Loucy (cell line): ENCODE measurements around the gene SMURF2.

Experiments
- H2AFZ ChIP-seq: fragments of 200-600 bp; sonication (generic); 2 replicates; pipeline ENCODE4 v1.6.0; 2016; ENCODE audit warnings: antibody characterized with exemption, mild to moderate bottlenecking, low read length, moderate library complexity
- H3F3A ChIP-seq: fragments of 200-600 bp; 2 replicates; pipeline ENCODE4 v1.6.0; 2016; ENCODE audit warnings: antibody characterized with exemption, low read depth, mild to moderate bottlenecking
- H3K27me3 ChIP-seq: fragments of 200-600 bp; sonication (generic); 2 replicates; pipeline ENCODE4 v1.6.1; 2014; ENCODE audit warnings: low read length, mild to moderate bottlenecking; ENCODE audit not compliant: insufficient read depth, poor library complexity, severe bottlenecking
- H3K36me3 ChIP-seq: fragments of 200-600 bp; sonication (generic); 2 replicates; pipeline ENCODE4 v1.6.1; 2016; ENCODE audit warnings: low read length; ENCODE audit not compliant: insufficient read depth
- H3K4me1 ChIP-seq: fragments of 200-600 bp; sonication (generic); 2 replicates; pipeline ENCODE4 v1.5.1; 2014; ENCODE audit warnings: low read length, mild to moderate bottlenecking; ENCODE audit not compliant: insufficient read depth, poor library complexity, severe bottlenecking
- H3K4me2 ChIP-seq: fragments of 200-600 bp; sonication (generic); 2 replicates; pipeline ENCODE4 v1.6.0; 2014; ENCODE audit warnings: antibody characterized with exemption, low read length, low read depth, mild to moderate bottlenecking; ENCODE audit not compliant: poor library complexity, severe bottlenecking
- H3K4me3 ChIP-seq: fragments of 200-600 bp; sonication (generic); 2 replicates; pipeline ENCODE4 v1.5.1; 2014; ENCODE audit warnings: low read length, mild to moderate bottlenecking, mixed read lengths; ENCODE audit not compliant: poor library complexity, severe bottlenecking
- H3K79me2 ChIP-seq: fragments of 200-600 bp; sonication (generic); 2 replicates; pipeline ENCODE4 v1.6.1; 2014; ENCODE audit warnings: low read length; ENCODE audit not compliant: insufficient read depth
- H3K9ac ChIP-seq: fragments of 200-600 bp; sonication (generic); 2 replicates; pipeline ENCODE4 v1.6.0; 2014; ENCODE audit warnings: mild to moderate bottlenecking, low read depth, low read length, moderate library complexity; ENCODE audit not compliant: poor library complexity, severe bottlenecking
- H3K9me2 ChIP-seq: fragments of 200-600 bp; sonication (generic); replicated peaks from 2 replicates; pipeline ENCODE4 v1.6.1; 2016; ENCODE audit warnings: low read depth, low read length, mixed read lengths
- H3K9me3 ChIP-seq: fragments of 200-600 bp; sonication (generic); 2 replicates; pipeline ENCODE4 v1.6.1; 2014; ENCODE audit warnings: mild to moderate bottlenecking, antibody characterized with exemption, low read length, low read depth; ENCODE audit not compliant: insufficient read depth
- H4K20me1 ChIP-seq: fragments of 200-600 bp; sonication (generic); 2 replicates; pipeline ENCODE4 v1.6.0; 2014; ENCODE audit warnings: antibody characterized with exemption, low read length, mild to moderate bottlenecking; ENCODE audit not compliant: insufficient read depth, poor library complexity, severe bottlenecking
- CTCF ChIP-seq: fragments of 200-600 bp; sonication (generic); conservative IDR thresholded peaks from 2 replicates; pipeline ENCODE4 v1.5.1; 2014; ENCODE audit warnings: mild to moderate bottlenecking, antibody characterized with exemption, low read length
- EZH2phosphoT487 ChIP-seq: fragments of 200-600 bp; IDR thresholded peaks from 2 replicates; pipeline ENCODE4 v1.6.1; 2018; ENCODE audit warnings: antibody characterized with exemption, mild to moderate bottlenecking, moderate library complexity, borderline replicate concordance

The SMURF2 gene

GRCh38 chr17:64500862-64501765, 161.0 kb downstream of the SMURF2 start:
- Histone ChIP-seq H3K9me3 (no peaks in the 10 kb centered on the region), H4K20me1 (peaks cover 85% of the 10 kb centered on the region), H3K4me3 (peak overlapping the region; percentile 99), H3K79me2 (peaks cover 88% of the 10 kb centered on the region), H2AFZ (no peak overlapping the region), H3K9ac (no peak overlapping the region), H3K9me2 (no peaks in the 10 kb centered on the region), H3K4me2 (peak overlapping the region; percentile 85), H3K27me3 (peaks cover 6% of the 10 kb centered on the region), H3K36me3 (peaks cover 76% of the 10 kb centered on the region), H3K4me1 (peaks cover 38% of the 10 kb centered on the region), H3F3A (peaks cover 42% of the 10 kb centered on the region)
- TF ChIP-seq CTCF: no peak
- TF ChIP-seq EZH2phosphoT487: no peak

- Histone ChIP-seq H3K36me3 (peaks cover 73% of the 10 kb centered on the region), H3K4me1 (peaks cover 45% of the 10 kb centered on the region), H4K20me1 (peaks cover 85% of the 10 kb centered on the region), H3K9ac (no peak overlapping the region), H3F3A (peaks cover 42% of the 10 kb centered on the region), H2AFZ (no peak overlapping the region), H3K79me2 (peaks cover 88% of the 10 kb centered on the region), H3K9me3 (no peaks in the 10 kb centered on the region), H3K27me3 (peaks cover under 1% of the 10 kb centered on the region), H3K4me2 (peak overlapping the region; percentile 85), H3K4me3 (no peak overlapping the region), H3K9me2 (no peaks in the 10 kb centered on the region)
- no peak for TF ChIP-seq EZH2phosphoT487
- no peak for TF ChIP-seq CTCF
Measured at GRCh38 chr17:64500487-64500859, 161.6 kb downstream of the SMURF2 start.

GRCh38 chr17:64499805-64500486, 162.2 kb downstream of the SMURF2 start:
- TF ChIP-seq CTCF: no peak
- TF ChIP-seq EZH2phosphoT487: no peak
- Histone ChIP-seq H3F3A (peaks cover 42% of the 10 kb centered on the region), H3K4me2 (peak overlapping the region; percentile 85), H3K9ac (no peak overlapping the region), H4K20me1 (peaks cover 82% of the 10 kb centered on the region), H3K27me3 (no peaks in the 10 kb centered on the region), H3K79me2 (peaks cover 88% of the 10 kb centered on the region), H2AFZ (no peak overlapping the region), H3K4me3 (no peak overlapping the region), H3K36me3 (peaks cover 71% of the 10 kb centered on the region), H3K9me2 (no peaks in the 10 kb centered on the region), H3K4me1 (peaks cover 48% of the 10 kb centered on the region), H3K9me3 (no peaks in the 10 kb centered on the region)
